Measurements from ENCODE around the gene WDR27. TPM values are rescaled to one million over a fixed set of nuclear protein-coding genes. Genes with fewer than 3 reads are reported as not detected.

WDR27 gene
- polyA plus RNA-seq, 3 donors, result 0.95 to 20.5 (median 2.0) TPM

GRCh38 chr6:169416249-169416648, 285.6 kb downstream of the WDR27 start:
- no peaks in the 10 kb centered on the region for H3K79me2 ChIP-seq (ENCODE audit: insufficient read depth, low read length)
- Mint-ChIP-seq H3K27me3 (ENCODE audit: low read depth in 3 of 3) (peaks cover 0 to 1% (median 0%) of the 10 kb centered on the region in 3 donors), H3K9me3 (peaks cover 17 to 41% (median 31%) of the 10 kb centered on the region in 7 donors), H3K4me1 (no peaks in the 10 kb centered on the region), H3K27ac (no peak overlapping the region), H3K4me3 (no peak overlapping the region), H3K36me3 (no peaks in the 10 kb centered on the region)
- no peaks in the 10 kb centered on the region for H3K36me3 ChIP-seq (replicated peaks in 1 of 2; ENCODE audit: control insufficient read depth in 1 of 2, insufficient read depth in 2 of 2, low read length in 2 of 2)
- no peaks in the 10 kb centered on the region for H3K27me3 ChIP-seq (ENCODE audit: control insufficient read depth in 2 of 2, insufficient read depth in 2 of 2, low read length in 2 of 2)
- TF ChIP-seq, protein P1, sequence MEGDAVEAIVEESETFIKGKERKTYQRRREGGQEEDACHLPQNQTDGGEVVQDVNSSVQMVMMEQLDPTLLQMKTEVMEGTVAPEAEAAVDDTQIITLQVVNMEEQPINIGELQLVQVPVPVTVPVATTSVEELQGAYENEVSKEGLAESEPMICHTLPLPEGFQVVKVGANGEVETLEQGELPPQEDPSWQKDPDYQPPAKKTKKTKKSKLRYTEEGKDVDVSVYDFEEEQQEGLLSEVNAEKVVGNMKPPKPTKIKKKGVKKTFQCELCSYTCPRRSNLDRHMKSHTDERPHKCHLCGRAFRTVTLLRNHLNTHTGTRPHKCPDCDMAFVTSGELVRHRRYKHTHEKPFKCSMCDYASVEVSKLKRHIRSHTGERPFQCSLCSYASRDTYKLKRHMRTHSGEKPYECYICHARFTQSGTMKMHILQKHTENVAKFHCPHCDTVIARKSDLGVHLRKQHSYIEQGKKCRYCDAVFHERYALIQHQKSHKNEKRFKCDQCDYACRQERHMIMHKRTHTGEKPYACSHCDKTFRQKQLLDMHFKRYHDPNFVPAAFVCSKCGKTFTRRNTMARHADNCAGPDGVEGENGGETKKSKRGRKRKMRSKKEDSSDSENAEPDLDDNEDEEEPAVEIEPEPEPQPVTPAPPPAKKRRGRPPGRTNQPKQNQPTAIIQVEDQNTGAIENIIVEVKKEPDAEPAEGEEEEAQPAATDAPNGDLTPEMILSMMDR (IDR thresholded peaks at IDR 0.05), result no peak
- 83% methylated on average over 1 of the region's 3 CpGs for WGBS (ENCODE audit: insufficient coverage)
- no peak overlapping the region for H3K4me3 ChIP-seq (replicated peaks in 1 of 3; ENCODE audit: low read depth in 2 of 3, low read length in 3 of 3)
- no peaks in the 10 kb centered on the region for H4K20me1 ChIP-seq (ENCODE audit: insufficient read depth, low read length)
- H2AFZ ChIP-seq (ENCODE audit: insufficient read depth, low read depth, low read length, poor library complexity, severe bottlenecking), result no peak overlapping the region
- H3K4me2 ChIP-seq (replicated peaks; ENCODE audit: extremely low read depth, low read length, poor library complexity, severe bottlenecking), result no peak overlapping the region
- no peaks in the 10 kb centered on the region for H3K4me1 ChIP-seq (ENCODE audit: control insufficient read depth in 1 of 2, insufficient read depth in 2 of 2, low read length in 2 of 2)
- H3K9me3 ChIP-seq (replicated peaks in 1 of 2; ENCODE audit: control insufficient read depth in 1 of 2, insufficient read depth in 1 of 2, low read length in 2 of 2), result peaks cover 40 to 45% of the 10 kb centered on the region in 2 donors
- intact Hi-C loops (cut with micrococcal nuclease), result no loop called here
- no peak overlapping the region for H3K9ac ChIP-seq (ENCODE audit: insufficient read depth, low read length, poor library complexity, severe bottlenecking)
- no peak overlapping the region for H3K27ac ChIP-seq (ENCODE audit: low read depth in 1 of 2, low read length in 2 of 2)
- no peak for DNase-seq

DNA sequence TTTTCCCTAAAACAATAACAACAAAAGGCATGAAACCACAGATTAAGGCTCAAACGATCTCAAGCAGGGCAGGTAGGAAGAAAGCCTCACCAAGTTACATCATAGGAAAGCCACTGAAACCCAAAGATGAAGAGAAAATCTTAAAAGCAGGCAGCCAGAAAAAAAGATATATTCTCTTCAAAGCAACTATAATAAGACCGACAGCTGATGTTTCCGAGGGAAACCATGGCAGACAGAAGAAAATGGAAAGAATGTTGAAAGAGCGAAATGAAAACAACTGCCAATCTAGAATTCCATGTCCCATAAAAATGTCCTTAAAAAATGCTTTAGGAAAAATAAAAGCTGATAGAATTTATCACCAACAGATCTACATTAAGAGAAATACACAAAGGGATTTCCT, 286.6 kb downstream of the WDR27 start:
- Histone ChIP-seq H3K4me3 (replicated peaks in 1 of 3; ENCODE audit: low read depth in 2 of 3, low read length in 3 of 3) (no peak overlapping the region), H3K27me3 (ENCODE audit: control insufficient read depth in 2 of 2, insufficient read depth in 2 of 2, low read length in 2 of 2) (no peaks in the 10 kb centered on the region), H3K9me3 (replicated peaks in 1 of 2; ENCODE audit: control insufficient read depth in 1 of 2, insufficient read depth in 1 of 2, low read length in 2 of 2) (peaks cover 31 to 40% of the 10 kb centered on the region in 2 donors), H3K4me1 (ENCODE audit: control insufficient read depth in 1 of 2, insufficient read depth in 2 of 2, low read length in 2 of 2) (no peaks in the 10 kb centered on the region), H3K36me3 (replicated peaks in 1 of 2; ENCODE audit: control insufficient read depth in 1 of 2, insufficient read depth in 2 of 2, low read length in 2 of 2) (no peaks in the 10 kb centered on the region), H4K20me1 (ENCODE audit: insufficient read depth, low read length) (no peaks in the 10 kb centered on the region), H3K27ac (ENCODE audit: low read depth in 1 of 2, low read length in 2 of 2) (no peak overlapping the region), H3K9ac (ENCODE audit: insufficient read depth, low read length, poor library complexity, severe bottlenecking) (no peak overlapping the region), H3K79me2 (ENCODE audit: insufficient read depth, low read length) (no peaks in the 10 kb centered on the region), H2AFZ (ENCODE audit: insufficient read depth, low read depth, low read length, poor library complexity, severe bottlenecking) (no peak overlapping the region), H3K4me2 (replicated peaks; ENCODE audit: extremely low read depth, low read length, poor library complexity, severe bottlenecking) (no peak overlapping the region)
- no peak for DNase-seq
- WGBS (ENCODE audit: insufficient coverage), result no CpG with 5 or more reads among the region's 4 CpGs
- Mint-ChIP-seq H3K27ac (no peak overlapping the region), H3K4me3 (no peak overlapping the region), H3K9me3 (peaks cover 17 to 45% (median 33%) of the 10 kb centered on the region in 7 donors), H3K36me3 (peaks cover 0 to 2% of the 10 kb centered on the region in 2 donors), H3K27me3 (ENCODE audit: low read depth in 3 of 3) (peaks cover 0 to 1% (median 0%) of the 10 kb centered on the region in 3 donors), H3K4me1 (no peaks in the 10 kb centered on the region)
- TF ChIP-seq, protein P1 (IDR thresholded peaks at IDR 0.05), result no peak
- intact Hi-C loops (cut with micrococcal nuclease), result no loop called here

All from CD14-positive monocyte (primary cell).